ENCODE results near the gene ADAM19. TPM values are rescaled to one million over a fixed set of nuclear protein-coding genes. Genes with fewer than 3 reads are reported as not detected.
A peak's percentile ranks its signal among the peaks of the same experiment; 100 is the strongest.

Gene ADAM19
- total RNA-seq = 68.7 and 161 TPM in 2 replicates

- no peak for DNase-seq (ENCODE audit: extremely low read depth, low read depth, low spot score)
These were observed at the start of gene ADAM19 for GRCh38 chr5:157575381-157576020. Gene ADAM19, minus strand, starts transcription at chr5:157575775. Its CDS starts 79 bp downstream, at chr5:157575696.

DNA sequence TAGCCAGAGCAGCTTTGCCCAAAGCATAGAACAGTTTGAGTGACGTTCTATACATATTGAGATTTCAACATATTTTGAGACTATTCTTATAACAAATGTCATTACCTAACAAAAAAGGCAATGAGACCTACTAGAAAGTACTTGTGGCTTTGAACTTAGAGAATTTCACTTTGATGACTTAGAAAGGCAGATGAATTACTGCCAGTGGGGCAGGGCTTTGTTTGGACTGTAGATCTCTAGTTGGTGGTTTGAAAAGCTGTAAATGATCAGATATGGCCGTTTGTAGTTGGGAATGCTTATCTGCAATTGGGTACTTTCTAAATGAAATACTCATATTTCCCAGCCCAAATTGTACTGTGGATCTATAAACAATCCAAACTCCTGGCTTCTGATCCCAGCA, 48.6 kb upstream of the ADAM19 start:
- DNase-seq (ENCODE audit: extremely low read depth, low read depth, low spot score) = no peak

DNA sequence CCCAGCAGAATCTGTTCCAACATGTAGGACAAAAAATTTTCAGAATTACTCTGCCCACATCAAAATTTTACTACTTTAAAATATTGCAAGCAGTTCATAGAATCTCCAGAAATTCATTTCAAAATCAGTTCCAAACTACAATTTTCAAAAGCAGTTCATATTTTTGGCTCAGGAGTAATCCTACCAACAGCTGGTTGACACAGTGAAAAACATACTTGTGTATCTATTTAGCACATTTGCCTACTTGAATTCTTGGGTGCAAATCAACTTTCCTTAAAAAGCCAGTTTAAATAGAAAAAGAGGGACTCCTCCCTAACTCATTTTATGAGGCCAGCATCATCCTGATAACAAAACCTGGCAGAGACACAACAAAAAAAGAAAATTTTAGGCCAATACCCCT, 45.2 kb upstream of the ADAM19 start:
- no peak for DNase-seq (ENCODE audit: extremely low read depth, low read depth, low spot score)

DNA sequence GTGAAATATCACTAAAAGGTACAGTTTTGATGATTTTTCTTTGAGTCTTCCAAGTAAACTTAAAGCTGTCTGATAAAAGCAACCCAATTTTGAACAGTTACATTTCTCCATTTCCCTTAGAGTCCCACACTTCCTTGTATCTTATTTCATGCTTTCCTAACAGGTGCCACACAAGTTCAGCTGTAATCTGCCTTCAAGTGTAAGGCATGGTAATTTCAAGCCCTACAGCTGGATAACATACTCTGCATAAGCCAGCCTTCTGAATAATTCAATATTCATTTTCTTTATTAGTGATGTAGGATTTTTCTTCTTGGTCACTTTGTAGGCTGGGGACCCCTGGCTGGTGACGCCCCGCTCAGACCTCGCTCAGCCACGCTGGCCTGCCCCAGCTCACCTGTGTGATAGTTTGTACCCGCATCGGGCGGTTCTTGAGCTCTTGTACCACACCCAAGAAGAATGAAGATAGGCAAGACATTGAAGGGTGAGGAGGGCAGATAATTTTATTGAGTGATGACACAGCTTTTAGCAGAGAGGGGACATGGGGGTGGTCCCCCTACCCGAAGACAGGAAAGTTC, 42.7 kb upstream of the ADAM19 start:
- no peak for DNase-seq (ENCODE audit: extremely low read depth, low read depth, low spot score)

DNA sequence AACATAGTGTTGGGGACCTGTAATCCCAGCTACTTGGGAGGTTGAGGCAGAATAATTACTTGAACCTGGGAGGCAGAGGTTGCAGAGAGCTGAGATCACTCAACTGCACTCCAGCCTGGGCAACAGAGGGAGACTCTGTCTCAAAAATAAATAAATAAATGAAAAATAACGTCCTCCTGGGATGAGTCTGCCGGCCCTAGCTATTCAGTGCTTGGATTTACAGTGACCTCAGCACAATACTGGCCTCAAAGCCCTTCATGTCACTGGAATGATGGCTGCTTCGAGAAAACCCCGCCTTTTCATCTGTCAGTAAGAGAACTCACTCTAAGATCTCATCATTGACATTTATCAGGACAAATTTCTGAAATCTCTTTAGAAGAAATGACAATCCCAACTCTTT, 41.2 kb upstream of the ADAM19 start:
- DNase-seq (ENCODE audit: extremely low read depth, low read depth, low spot score) = no peak

DNA sequence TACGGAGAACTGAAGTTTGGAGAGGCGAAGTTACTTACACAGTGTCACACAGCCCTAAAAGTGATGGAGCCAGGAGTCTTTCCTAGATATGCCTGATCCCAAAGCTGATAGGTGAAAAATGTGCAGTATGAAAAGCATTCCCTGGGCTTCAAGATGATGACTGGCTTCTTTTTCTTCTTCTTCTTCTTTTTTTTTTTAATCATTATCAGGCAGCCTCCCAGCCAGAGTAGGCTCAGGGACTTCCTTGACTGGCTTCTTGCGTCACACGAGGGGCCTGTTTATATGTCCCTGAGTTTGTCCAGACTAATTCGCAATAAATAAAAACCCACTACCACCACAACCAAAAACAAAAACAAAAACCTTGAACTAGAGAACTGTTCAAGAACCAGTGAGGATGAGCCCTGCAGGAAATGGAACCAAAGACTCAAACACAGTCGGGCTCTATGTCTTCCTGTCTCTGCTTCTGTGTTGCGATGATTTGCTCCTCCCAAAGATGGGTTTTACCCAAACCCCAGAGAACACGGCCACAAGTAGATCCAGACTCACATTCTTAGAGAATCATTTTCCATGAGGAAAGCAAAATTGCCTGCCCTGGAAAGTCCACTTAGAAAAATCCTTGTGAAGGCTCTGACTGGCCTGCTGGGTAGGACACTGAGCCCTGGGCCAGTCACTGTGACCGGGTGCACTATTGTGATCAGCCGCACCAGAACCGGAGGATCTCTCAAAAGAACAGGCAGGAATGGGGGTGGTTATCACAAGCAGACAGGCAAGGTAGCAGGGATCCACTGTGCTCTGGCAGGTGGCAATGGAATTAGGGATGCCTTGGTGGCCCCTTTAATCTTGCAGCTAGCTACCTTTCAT, 38.0 kb upstream of the ADAM19 start:
- no peak for DNase-seq (ENCODE audit: extremely low read depth, low read depth, low spot score)

DNA sequence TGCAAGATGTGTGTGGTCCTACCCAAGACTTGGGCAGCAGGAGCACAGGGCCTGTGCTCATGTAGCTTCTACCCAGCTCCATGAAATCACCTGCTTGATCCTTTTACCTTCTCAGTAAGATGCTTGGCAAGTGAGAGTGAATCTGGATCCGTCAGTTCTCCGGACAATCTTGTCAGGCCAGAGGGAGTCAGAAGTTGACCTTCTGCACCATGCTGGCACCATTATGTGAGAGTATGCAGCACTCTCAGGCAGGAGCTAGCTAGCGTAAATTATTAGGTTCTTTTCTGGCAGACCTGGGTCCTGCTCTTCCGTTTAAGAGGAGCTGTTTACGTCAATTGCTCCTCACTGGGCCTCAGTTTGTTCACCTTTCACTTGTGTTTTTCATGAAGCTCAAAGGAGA, 37.0 kb upstream of the ADAM19 start:
- no peak for DNase-seq (ENCODE audit: extremely low read depth, low read depth, low spot score)

DNA sequence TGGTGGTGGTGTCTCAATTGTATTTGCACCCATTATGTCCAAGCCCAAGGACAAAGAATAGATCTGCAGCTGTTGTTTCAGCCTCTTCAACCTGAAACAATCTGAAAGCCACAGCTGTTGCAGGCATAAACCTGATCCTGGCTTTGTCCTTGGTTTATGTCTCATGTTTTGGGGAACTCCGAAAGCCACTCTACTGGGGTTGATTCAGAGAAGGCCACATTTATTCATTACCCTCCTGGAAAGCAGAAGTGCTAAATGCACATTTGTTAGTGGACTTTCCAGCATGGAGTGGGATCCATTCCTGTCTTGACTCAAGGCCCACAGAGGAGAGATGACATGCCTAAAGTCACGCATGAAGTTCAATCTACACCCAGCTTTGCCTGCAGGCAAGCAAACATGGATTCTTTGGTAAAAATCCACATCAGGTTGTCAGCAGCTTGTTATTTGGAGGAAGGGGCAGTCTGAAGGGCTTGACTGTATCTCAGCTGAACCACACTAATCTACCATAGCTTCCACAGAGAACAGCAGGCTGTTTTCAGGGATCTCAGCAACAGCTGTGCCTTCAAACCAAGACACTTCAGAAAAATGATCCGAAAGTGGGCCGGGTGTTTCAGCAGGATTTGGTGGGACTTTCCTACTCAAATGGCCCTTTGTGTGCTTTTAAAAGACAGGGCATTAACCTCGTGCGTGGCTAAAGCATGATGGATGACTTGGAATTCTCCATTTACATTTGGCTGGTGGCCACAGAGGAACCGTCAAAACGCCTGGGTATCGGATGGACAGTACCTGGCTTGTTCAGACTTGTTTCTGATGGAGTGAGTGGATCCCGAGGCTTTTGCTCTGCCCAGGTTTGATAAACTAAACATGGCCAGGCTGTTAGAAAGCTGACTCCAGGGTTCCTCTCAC, 36.2 kb upstream of the ADAM19 start:
- DNase-seq (ENCODE audit: extremely low read depth, low read depth, low spot score) = no peak

GRCh38 chr5:157610990-157611389, 35.4 kb upstream of the ADAM19 start:
- DNase-seq (ENCODE audit: extremely low read depth, low read depth, low spot score) = no peak

GRCh38 chr5:157608972-157609565, 33.5 kb upstream of the ADAM19 start:
- no peak for DNase-seq (ENCODE audit: extremely low read depth, low read depth, low spot score)

DNA sequence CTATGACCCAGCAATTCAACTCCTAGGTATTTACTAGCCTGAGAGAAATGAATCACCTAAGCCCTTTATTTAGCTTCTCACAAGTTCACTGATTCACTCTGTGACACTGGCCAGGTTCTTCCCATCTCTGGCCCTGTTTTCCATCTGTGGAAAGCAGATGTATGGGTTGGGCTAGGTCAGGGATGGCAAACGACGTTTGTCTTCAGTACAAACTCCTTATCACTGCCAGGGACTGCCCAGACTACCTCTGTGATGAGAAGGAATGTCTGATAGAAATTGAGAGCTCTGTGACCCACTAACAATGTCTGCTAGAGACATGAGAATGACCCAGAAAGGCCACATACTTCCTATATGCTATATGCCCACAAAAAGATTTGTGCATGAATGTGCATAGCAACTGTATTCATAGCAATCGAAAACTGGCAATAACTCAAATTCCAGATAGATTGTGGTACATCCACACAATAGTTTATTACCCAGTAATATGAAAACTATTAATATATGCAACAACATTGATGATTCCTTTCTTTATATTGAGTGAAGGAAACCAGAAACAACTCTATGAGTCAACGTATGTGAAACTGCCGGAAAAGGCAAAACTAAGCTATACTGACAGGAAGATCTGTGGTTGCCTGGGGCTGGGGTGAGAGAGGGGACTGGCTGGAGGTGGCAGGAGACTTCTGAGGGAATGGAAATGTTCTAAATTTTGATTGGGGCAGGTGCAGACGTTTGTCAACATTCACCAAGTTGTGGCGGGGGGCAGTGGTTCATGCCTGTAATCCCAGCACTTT, 32.0 kb upstream of the ADAM19 start:
- no peak for DNase-seq (ENCODE audit: extremely low read depth, low read depth, low spot score)

GRCh38 chr5:157606046-157606445, 30.5 kb upstream of the ADAM19 start:
- DNase-seq (ENCODE audit: extremely low read depth, low read depth, low spot score) = no peak

- DNase-seq (ENCODE audit: extremely low read depth, low read depth, low spot score) = peak; percentile 36
These were observed 28.0 kb upstream of the ADAM19 start for GRCh38 chr5:157603333-157604190.

DNA sequence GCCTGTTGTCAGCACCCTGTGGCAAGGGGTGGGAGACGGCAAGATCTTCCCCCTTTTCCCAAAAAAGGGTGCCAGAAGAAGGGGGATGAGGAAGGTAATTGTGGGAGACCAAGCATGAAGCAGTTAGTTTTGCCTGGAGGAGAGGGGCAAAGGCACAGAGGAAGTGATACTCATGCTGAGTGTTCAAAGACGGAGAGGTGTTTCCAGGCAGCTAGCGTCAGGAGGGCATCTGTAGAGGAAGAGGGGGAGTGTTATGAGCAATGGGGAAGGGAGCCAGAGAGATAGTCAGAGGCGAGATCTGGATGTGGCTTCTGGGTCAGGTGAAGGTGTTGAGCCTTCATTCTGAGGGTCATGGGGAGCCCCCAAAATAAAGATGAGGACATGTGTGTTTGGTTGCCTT, 26.9 kb upstream of the ADAM19 start:
- DNase-seq (ENCODE audit: extremely low read depth, low read depth, low spot score) = no peak

- DNase-seq (ENCODE audit: extremely low read depth, low read depth, low spot score) = no peak
These were observed 24.7 kb upstream of the ADAM19 start for GRCh38 chr5:157600252-157600651.

- DNase-seq (ENCODE audit: extremely low read depth, low read depth, low spot score) = no peak
These were observed 24.0 kb upstream of the ADAM19 start for GRCh38 chr5:157599565-157599964.

DNA sequence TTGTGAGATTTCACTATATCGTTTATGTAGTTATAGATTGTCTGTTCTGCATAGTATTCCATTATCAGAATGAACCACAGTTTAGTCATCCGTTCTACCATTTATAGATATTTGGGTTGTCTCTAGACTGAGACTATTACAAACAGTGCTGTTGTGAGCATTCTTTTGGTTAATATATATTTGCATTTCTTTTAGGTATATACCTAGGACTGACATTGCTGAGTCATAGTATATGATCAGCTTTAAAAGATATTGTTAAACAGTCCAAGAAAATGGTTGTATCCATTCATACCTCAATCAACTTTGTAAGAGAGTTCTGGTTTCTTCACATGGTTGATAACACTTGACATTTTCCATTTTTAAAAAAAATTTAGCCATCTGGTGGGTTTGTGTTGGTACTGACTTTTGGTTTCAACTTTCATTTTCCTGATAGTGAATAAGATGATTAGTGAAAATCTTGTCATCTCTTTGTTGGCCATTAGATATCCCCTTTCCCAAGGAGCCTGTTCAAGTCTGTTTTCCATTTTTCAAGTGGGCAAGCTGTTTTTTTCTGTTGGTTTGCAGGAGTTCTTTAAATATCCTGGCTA, 22.9 kb upstream of the ADAM19 start:
- DNase-seq (ENCODE audit: extremely low read depth, low read depth, low spot score) = no peak

DNA sequence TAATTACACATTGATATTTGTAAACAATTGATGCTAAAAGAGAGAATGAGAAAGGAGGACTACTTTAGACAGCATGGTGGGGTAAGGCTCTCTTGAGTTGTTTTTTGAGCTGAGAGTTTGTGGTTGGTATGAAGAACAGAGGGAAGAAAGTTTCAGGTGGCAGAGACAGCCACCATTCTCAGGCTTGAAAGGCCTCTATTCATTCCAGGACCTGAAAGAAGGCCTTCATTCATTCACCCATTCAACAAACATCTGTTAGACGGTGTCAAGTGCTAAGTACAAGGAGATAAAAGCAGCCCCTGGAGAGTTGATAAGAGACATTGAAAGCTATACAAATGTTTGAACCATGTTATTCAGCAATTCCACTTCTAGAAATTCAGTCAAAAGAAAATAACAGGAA, 21.7 kb upstream of the ADAM19 start:
- no peak for DNase-seq (ENCODE audit: extremely low read depth, low read depth, low spot score)
